ENCODE results near the gene DNAAF5.

DNAAF5 gene

GRCh38 chr7:726084-726853 is at the start of gene DNAAF5:
DNAAF5 (plus strand) TSS chr7:726699; CDS start chr7:726721, 22 bp downstream.
- DNase-seq: peak; percentile 85

GRCh38 chr7:676972-677385 is 49.5 kb upstream of the DNAAF5 start:
- no peak for DNase-seq

GRCh38 chr7:680411-681127 is 45.9 kb upstream of the DNAAF5 start:
- DNase-seq: no peak

- no peak for DNase-seq
Observed at GRCh38 chr7:681551-682307, 44.8 kb upstream of the DNAAF5 start.

- no peak for DNase-seq
Observed at GRCh38 chr7:682810-683209, 43.7 kb upstream of the DNAAF5 start.

- DNase-seq: no peak
Observed at GRCh38 chr7:683526-684205, 42.8 kb upstream of the DNAAF5 start.

GRCh38 chr7:684416-684815 is 42.1 kb upstream of the DNAAF5 start:
- DNase-seq: no peak

- no peak for DNase-seq
Observed at GRCh38 chr7:685540-685939, 41.0 kb upstream of the DNAAF5 start.

- no peak for DNase-seq
Observed at GRCh38 chr7:690478-691360, 35.8 kb upstream of the DNAAF5 start.

- no peak for DNase-seq
Observed at GRCh38 chr7:691361-692045, 35.0 kb upstream of the DNAAF5 start.

- no peak for DNase-seq
Observed at GRCh38 chr7:693280-693679, 33.2 kb upstream of the DNAAF5 start.

GRCh38 chr7:696426-696811 is 30.1 kb upstream of the DNAAF5 start:
- DNase-seq: no peak

GRCh38 chr7:696812-697551 is 29.5 kb upstream of the DNAAF5 start:
- DNase-seq: no peak

- DNase-seq: no peak
Observed at GRCh38 chr7:698515-699475, 27.7 kb upstream of the DNAAF5 start.

GRCh38 chr7:699476-700170 is 26.9 kb upstream of the DNAAF5 start:
- no peak for DNase-seq

GRCh38 chr7:701086-701671 is 25.3 kb upstream of the DNAAF5 start:
- no peak for DNase-seq

- no peak for DNase-seq
Observed at GRCh38 chr7:703049-703448, 23.4 kb upstream of the DNAAF5 start.

GRCh38 chr7:706721-707120 is 19.8 kb upstream of the DNAAF5 start:
- no peak for DNase-seq

All from SHP77 treated with DMSO at 0.1 percent for 48 hours (cell line).